Heart left ventricle (tissue), 16 donors: ENCODE data around the gene FCN3. TPM values are rescaled to one million over a fixed set of nuclear protein-coding genes. Genes with fewer than 3 reads are reported as not detected.

ENCODE experiments used
- ATAC-seq, 4 donors: fragments of 200-7000 bp; cut with Tn5 transposase; one replicate each; pipeline ENCODE4 v1.9.1; 2020 to 2022; ENCODE audit warnings: moderate library complexity in 4 of 4, mild to moderate bottlenecking in 3 of 4, moderate number of reproducible peaks in 1 of 4
- DNase-seq, 5 donors: peaks; one replicate each; pipeline ENCODE4 v3.0.0-alpha.2; 2020
- H3K27ac ChIP-seq, 12 donors: fragments of 200-600 bp; sonication (generic) in 4 of 12; one replicate each; pipeline versions ENCODE4 v1.5.0 to v1.8.0; 2016 to 2022; ENCODE audit warnings: mild to moderate bottlenecking in 2 of 12
- H3K27me3 ChIP-seq, 9 donors: fragments of 200-600 bp; sonication (generic) in 2 of 9; one replicate each; pipeline versions ENCODE4 v1.5.1 to v1.8.0; 2016 to 2022; ENCODE audit warnings: mild to moderate bottlenecking in 3 of 9
- H3K36me3 ChIP-seq, 9 donors: fragments of 200-600 bp; sonication (generic) in 2 of 9; one replicate each; pipeline versions ENCODE4 v1.5.0 to v1.8.0; 2018 to 2022; ENCODE audit warnings: mild to moderate bottlenecking in 2 of 9
- H3K4me1 ChIP-seq, 12 donors: fragments of 200-600 bp; sonication (generic) in 4 of 12; one replicate each; pipeline versions ENCODE4 v1.5.0 to v1.8.0; 2016 to 2022; ENCODE audit warnings: mild to moderate bottlenecking in 3 of 12
- H3K4me3 ChIP-seq, 12 donors: fragments of 200-600 bp; sonication (generic) in 4 of 12; one replicate each; pipeline versions ENCODE4 v1.5.0 to v1.8.0; 2017 to 2022; ENCODE audit warnings: mild to moderate bottlenecking in 9 of 12, moderate library complexity in 4 of 12
- H3K9me3 ChIP-seq, 12 donors: fragments of 200-600 bp; sonication (generic) in 4 of 12; one replicate each; pipeline versions ENCODE4 v1.5.0 to v1.8.0; 2016 to 2022; ENCODE audit warnings: mild to moderate bottlenecking in 1 of 12
- POLR2A ChIP-seq, 2 donors: fragments of 450-650 bp; IDR thresholded peaks; one replicate each; pipeline ENCODE4 v1.6.1; 2017; ENCODE audit warnings: antibody characterized with exemption in 2 of 2, mild to moderate bottlenecking in 2 of 2, moderate library complexity in 2 of 2
- WGBS, 4 donors: extraction: QIAGEN DNeasy Blood & Tissue Kit in 2 of 4; methylation state at CpG; one replicate each; pipeline versions ENCODE4 v1.1.5 to v1.1.7; 2013 to 2018; 5-methylcytosine and 5-hydroxymethylcytosine counted together
- intact Hi-C, 10 donors: fragments of 100-400 bp; cut with DNase I; formaldehyde crosslinking; loops; one replicate each; pipeline versions ENCODE4 v1.11.1 to v1.14.2; 2022
- polyA plus RNA-seq, 2 donors: library from polyadenylated mRNA; stranded (reverse); fragments of 200-250 nt; gene quantifications; one replicate each; pipeline ENCODE4 v1.2.3, GENCODE V29; 2013
- total RNA-seq, 9 donors: library from RNA; depleted of rRNA in 2 of 9; stranded (reverse); fragments of >200 nt in 2 of 9; fragmentation: NEBNext Ultra II Directional in 3 of 9; extraction: Animal tissue kit (Norgen Biotek cat#: 25700) in 3 of 9; gene quantifications; one replicate each; pipeline versions ENCODE4 v1.1.0 to v1.2.4, GENCODE V29; 2016 to 2023
- TF ChIP-seq, protein P1 (sequence below), 12 donors: fragments of 200-600 bp; sonication (generic) in 4 of 12; IDR thresholded peaks; one replicate each; pipeline versions ENCODE4 v1.5.0 to v1.8.0; 2018 to 2022; ENCODE audit warnings: antibody characterized with exemption in 12 of 12, mild to moderate bottlenecking in 5 of 12
- donor health status: ischemic (EF 13 %, LVEDD 7.1; RV severe dilation, severe dysfunction).
- donor health status: healthy with polysubstance abuse.
- donor health status: DM: no; HTN: yes; CAD: no.
- donor health status: DM: no; HTN: no; CAD: no.
- donor health status: ischemic (EF 25% LVEDD 6.9; RV normal size, moderate dysfunction).
- donor health status: ischemic (EF 25% LVEDD 5.7; RV mildly dilated, moderate dysfunction).
- donor health status: healthy.
- donor health status: DM: yes; HTN: yes; CAD: no.
- donor health status: ischemic (EF 35%, LVEDD 5.7; RV mildly dilated, moderate dysfunction).
- donor health status: nonischemic (EF 11% LVEDD 7.7; RV severe dilation, severe dysfunction).
- donor health status: DM: yes; HTN: yes; CAD: no.
- donor health status: PGD.
- donor health status: ischemic (EF 29% LVEDD 5.4; RV normal size, mild dysfunction).
- donor health status: nonischemic (EF 23%, LVEDD 6.1; RV moderate dilation, normal function).

The FCN3 gene
- total and polyA plus RNA-seq, 11 donors, result 2.4 to 141 (median 35.4) TPM

GRCh38 chr1:27383661-27384060 is 9.0 kb upstream of the FCN3 start:
- no peak for DNase-seq
- intact Hi-C loops, result loop anchor here in 1 of 10 donors (10.0 kb wide), 1 partner anchor 279 kb away; no protein-coding TSS in a partner anchor
- ATAC-seq, result no peak

DNA sequence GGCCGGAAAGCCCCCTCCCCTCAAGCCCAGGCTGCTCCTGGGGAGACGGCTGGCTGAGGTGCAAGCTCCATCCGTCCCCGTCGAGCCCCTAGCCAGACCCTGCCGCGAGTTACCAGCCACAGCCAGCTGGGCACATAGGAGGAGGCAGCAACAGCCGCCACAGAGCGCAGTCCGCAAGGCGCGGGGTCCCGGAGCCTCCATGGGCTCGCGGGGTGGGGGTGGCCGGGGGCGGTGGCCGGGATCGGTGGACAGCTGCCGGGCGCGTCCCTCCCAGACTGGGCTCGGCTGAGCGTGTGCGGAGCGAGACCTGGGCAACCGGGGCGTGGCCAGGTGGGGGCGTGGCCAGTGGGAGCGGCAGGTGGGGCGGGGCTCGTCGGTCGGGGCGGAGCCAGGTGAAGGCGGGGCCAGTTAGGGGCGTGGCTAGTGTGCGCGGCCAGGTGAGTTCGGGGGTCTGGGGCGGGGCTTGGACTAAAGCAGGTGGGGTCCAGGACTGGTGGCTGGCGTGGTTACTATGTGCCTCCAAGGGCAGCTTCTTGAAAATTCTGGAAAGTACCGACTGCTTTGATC is 8.5 kb upstream of the FCN3 start, which contains the start of gene CD164L2:
Gene CD164L2 (minus strand): TSS at position 295 of the 567 bp plus-strand sequence. CDS start 94 bp downstream, at position 201.
- no peak within 1 kb of the TSS for H3K27ac ChIP-seq
- 20 to 27% (median 22%) methylated on average over 16 to 43 of the region's 43 CpGs for WGBS, 4 donors
- TF ChIP-seq POLR2A (IDR thresholded peaks at IDR 0.05), result no peak
- TF ChIP-seq, protein P1, sequence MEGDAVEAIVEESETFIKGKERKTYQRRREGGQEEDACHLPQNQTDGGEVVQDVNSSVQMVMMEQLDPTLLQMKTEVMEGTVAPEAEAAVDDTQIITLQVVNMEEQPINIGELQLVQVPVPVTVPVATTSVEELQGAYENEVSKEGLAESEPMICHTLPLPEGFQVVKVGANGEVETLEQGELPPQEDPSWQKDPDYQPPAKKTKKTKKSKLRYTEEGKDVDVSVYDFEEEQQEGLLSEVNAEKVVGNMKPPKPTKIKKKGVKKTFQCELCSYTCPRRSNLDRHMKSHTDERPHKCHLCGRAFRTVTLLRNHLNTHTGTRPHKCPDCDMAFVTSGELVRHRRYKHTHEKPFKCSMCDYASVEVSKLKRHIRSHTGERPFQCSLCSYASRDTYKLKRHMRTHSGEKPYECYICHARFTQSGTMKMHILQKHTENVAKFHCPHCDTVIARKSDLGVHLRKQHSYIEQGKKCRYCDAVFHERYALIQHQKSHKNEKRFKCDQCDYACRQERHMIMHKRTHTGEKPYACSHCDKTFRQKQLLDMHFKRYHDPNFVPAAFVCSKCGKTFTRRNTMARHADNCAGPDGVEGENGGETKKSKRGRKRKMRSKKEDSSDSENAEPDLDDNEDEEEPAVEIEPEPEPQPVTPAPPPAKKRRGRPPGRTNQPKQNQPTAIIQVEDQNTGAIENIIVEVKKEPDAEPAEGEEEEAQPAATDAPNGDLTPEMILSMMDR (IDR thresholded peaks at IDR 0.05), result no peak
- H3K36me3 ChIP-seq, result no peaks in the 10 kb centered on the region
- H3K9me3 ChIP-seq, result no peaks in the 10 kb centered on the region
- DNase-seq (no peak), ATAC-seq (peak in 1 of 4 donors; percentile 6)
- H3K4me1 ChIP-seq, result peaks cover 0 to 27% (median under 1%) of the 10 kb centered on the region in 12 donors
- H3K4me3 ChIP-seq, result no peak within 1 kb of the TSS
- intact Hi-C loops, result loop anchor here in 1 of 10 donors (10.0 kb wide), 1 partner anchor 278 kb away; no protein-coding TSS in a partner anchor
- peaks cover 0 to 5% (median 0%) of the 10 kb centered on the region in 9 donors for H3K27me3 ChIP-seq

More at GRCh38 chr1:27383661-27384060, 9.0 kb upstream of the FCN3 start:
- WGBS, 4 donors, result 93 to 96% (median 95%) methylated on average over 13 of the region's 13 CpGs
- H3K27me3 ChIP-seq, result peaks cover 0 to 5% (median 0%) of the 10 kb centered on the region in 9 donors
- H3K9me3 ChIP-seq, result no peaks in the 10 kb centered on the region
- no peaks in the 10 kb centered on the region for H3K36me3 ChIP-seq
- no peak overlapping the region for H3K4me3 ChIP-seq
- H3K4me1 ChIP-seq, result peaks cover 0 to 32% (median 2%) of the 10 kb centered on the region in 12 donors
- no peak for TF ChIP-seq POLR2A (IDR thresholded peaks at IDR 0.05)
- TF ChIP-seq, protein P1 (IDR thresholded peaks at IDR 0.05), result no peak
- no peak overlapping the region for H3K27ac ChIP-seq

- Histone ChIP-seq H3K4me3 (no peak overlapping the region), H3K36me3 (no peaks in the 10 kb centered on the region), H3K4me1 (peaks cover 0 to 31% (median 1%) of the 10 kb centered on the region in 12 donors), H3K27me3 (peaks cover 0 to 5% (median 0%) of the 10 kb centered on the region in 9 donors), H3K27ac (no peak overlapping the region), H3K9me3 (no peaks in the 10 kb centered on the region)
- DNase-seq (no peak), ATAC-seq (no peak)
- TF ChIP-seq, protein P1 (IDR thresholded peaks at IDR 0.05), result no peak
- TF ChIP-seq POLR2A (IDR thresholded peaks at IDR 0.05), result no peak
- intact Hi-C loops, result loop anchor here in 1 of 10 donors (10.0 kb wide), 1 partner anchor 277 kb away; no protein-coding TSS in a partner anchor
- 75 to 85% (median 82%) methylated on average over 6 to 18 of the region's 18 CpGs for WGBS, 4 donors
Observed at GRCh38 chr1:27381969-27382762, 7.5 kb upstream of the FCN3 start.
